ENCODE results near the gene INPP5F. TPM values are rescaled to one million over a fixed set of nuclear protein-coding genes. Genes with fewer than 3 reads are reported as not detected.
"Not testable (repeated sequence)": the region's sequence is repeated elsewhere in the genome, so short reads cannot be mapped to it uniquely, and the experiment has no call there.

The INPP5F gene
- total RNA-seq, 1 donor from 2014 or later: 4.0 TPM

GRCh38 chr10:119768455-119769094 is 42.7 kb downstream of the INPP5F start:
- intact Hi-C loops (cut with micrococcal nuclease): no loop called here
- no peak for ATAC-seq
- no peak for DNase-seq

DNA sequence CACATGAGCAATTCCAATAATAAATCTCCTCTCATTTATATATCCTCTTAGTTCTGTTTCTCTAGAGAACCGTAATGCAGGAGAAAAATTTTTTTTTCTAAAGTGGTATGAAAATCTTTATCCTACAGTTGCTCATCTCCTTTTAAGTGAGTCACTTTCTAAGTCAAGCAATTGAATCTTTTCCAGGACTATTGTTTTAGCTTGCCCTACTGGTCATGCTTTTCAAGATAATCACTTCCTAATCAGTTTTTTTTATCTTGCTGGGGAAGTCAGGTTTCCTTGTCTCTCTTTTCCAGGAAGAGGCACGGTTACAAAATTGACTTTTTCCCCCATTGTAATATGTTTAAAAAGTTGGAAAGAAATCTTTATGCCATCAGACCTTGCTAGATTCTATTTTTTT is 44.0 kb downstream of the INPP5F start:
- no peak for DNase-seq
- no peak for ATAC-seq
- intact Hi-C loops (cut with micrococcal nuclease): no loop called here

GRCh38 chr10:119770928-119771327 is 45.1 kb downstream of the INPP5F start:
- DNase-seq (no peak), ATAC-seq (no peak)
- intact Hi-C loops (cut with micrococcal nuclease): no loop called here

DNA sequence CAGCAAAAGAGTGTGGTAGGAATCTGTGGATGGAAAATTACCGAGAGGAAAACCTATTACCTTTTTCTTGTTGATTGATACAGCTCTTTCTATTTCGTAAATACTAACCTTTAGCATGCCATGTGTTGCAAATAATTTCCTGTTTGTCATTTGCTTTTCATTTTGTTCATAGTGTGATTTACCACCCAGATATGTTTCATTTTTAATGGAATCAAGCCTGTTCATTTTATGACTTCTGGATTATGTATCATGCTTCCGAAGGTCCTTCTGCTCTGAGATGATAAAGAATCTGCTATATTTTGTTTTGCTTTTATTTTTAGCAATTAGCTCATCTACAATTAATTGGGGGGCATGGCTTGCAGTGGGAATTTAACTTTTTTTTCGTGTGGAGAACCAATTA is 46.5 kb downstream of the INPP5F start:
- ATAC-seq (no peak), DNase-seq (no peak)
- intact Hi-C loops (cut with micrococcal nuclease): no loop called here

GRCh38 chr10:119773041-119773440 is 47.2 kb downstream of the INPP5F start:
- intact Hi-C loops (cut with micrococcal nuclease); DNase-seq; ATAC-seq: not testable (repeated sequence)

GRCh38 chr10:119775529-119775928 is 49.7 kb downstream of the INPP5F start:
- DNase-seq (no peak), ATAC-seq (no peak)
- intact Hi-C loops (cut with micrococcal nuclease): no loop called here

GRCh38 chr10:119776536-119776935 is 50.7 kb downstream of the INPP5F start:
- ATAC-seq (no peak), DNase-seq (no peak)

DNA sequence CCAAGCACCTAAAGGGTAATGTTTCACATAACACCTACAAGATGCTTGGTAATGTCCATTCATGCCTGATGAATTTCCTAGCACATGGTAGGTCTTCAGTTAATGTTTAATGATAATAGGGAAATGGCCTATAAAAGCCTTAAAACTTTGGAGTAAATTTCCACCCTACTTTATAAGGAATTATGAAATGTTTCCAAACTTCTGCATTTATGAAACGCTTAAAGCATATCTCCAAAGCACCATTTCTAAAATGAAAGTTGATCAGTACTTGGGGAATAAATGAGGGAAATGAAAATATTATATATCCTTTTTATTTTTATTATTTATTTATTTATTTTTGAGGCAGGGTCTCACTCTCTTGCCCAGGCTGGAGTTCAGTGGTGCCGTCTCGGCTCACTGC is 51.8 kb downstream of the INPP5F start:
- DNase-seq (no peak), ATAC-seq (no peak)
- intact Hi-C loops (cut with micrococcal nuclease): no loop called here

More at GRCh38 chr10:119776536-119776935, 50.7 kb downstream of the INPP5F start:
- intact Hi-C loops (cut with micrococcal nuclease): no loop called here

- DNase-seq (no peak), ATAC-seq (no peak)
- intact Hi-C loops (cut with micrococcal nuclease): no loop called here
These were observed 53.1 kb downstream of the INPP5F start for GRCh38 chr10:119778776-119779445.

DNA sequence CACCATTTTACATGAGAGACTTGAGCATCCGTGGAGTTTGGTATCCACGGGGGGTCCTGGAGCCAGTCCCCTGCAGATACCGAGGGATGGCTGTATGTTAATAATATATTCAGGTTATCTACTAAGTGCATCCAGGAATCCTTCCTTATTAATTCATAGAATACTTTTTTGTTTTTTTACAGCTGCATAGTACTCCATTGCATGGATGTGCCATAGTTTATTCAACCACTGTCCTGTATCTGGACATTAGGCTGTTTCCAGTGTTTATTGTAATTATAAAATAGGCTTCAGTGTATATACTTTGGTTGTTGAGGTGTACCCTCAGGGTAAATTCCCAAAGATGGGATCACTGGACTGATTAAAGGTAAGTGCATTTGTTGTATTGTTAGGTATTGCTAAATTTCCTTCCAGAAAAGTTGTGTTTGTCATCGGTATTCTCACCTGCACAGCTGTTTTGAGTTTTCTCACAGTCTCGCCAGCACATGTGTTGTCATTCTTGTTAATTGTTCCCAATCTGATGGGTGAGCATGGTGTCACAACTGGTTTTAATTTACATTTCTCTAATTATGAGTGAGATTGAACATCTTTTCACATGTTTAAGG is 55.1 kb downstream of the INPP5F start:
- intact Hi-C loops (cut with micrococcal nuclease): no loop called here
- DNase-seq (no peak), ATAC-seq (no peak)

GRCh38 chr10:119781498-119781897 is 55.6 kb downstream of the INPP5F start:
- ATAC-seq (no peak), DNase-seq (no peak)
- intact Hi-C loops (cut with micrococcal nuclease): no loop called here

GRCh38 chr10:119782981-119783664 is 57.3 kb downstream of the INPP5F start:
- intact Hi-C loops (cut with micrococcal nuclease): no loop called here
- DNase-seq: no peak
- ATAC-seq: no peak

DNA sequence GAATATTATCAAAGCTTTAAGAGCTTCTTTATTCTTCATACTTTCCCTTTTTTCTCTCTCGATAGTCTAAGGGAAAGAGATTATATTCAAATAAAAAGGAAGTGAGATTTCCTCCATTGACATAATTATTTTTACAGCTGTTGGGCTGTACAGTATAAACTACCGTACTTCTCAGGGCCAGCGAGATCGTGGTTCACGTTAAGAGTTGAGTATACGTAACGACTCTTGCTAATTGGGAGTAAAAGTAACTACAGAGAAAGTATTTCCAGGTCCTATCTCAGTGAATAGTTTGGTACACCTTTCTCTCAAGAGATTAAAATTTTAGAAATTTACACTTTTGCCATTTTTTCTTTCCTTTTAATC is 57.8 kb downstream of the INPP5F start:
- peak; percentile 13 for ATAC-seq
- intact Hi-C loops (cut with micrococcal nuclease): no loop called here
- DNase-seq: no peak

DNA sequence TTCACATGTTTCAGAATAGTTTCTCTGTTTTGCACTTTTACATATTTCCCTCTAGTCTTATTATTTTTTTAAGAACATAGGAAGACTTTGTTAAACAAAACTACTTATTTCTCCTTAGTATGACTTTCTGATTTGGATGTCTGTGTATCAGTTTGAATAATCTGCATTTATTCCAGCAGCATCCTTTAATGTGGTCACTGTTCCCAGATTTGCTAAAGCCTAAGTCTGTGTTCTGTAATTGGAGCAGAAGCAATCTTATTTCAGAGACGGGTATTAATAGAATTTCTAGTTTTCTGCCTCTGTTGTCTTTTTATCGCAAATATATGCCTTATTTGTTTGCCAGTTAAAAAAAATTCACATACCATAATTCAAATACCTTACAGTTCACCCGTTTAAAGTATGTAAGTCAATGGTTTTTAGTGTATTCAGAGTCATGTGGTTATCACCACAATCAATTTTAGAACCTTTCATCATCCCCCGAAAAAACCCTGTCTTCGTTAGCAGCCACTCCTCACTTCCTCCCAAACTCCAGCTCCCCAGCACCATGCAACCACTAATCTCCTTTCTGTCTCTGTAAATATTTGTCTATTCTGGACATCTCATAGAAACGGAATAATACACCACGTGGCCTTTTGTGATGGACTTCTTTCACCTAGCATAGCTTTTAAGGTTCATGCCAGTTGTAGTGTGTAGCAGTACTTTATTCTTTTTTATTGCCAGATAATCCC is 58.7 kb downstream of the INPP5F start:
- no peak for DNase-seq
- no peak for ATAC-seq
- intact Hi-C loops (cut with micrococcal nuclease): no loop called here

GRCh38 chr10:119786117-119786769 is 60.4 kb downstream of the INPP5F start:
- ATAC-seq: peak; percentile 56
- intact Hi-C loops (cut with micrococcal nuclease): no loop called here
- no peak for DNase-seq

- ATAC-seq; intact Hi-C loops (cut with micrococcal nuclease); DNase-seq: not testable (repeated sequence)
These were observed 69.3 kb downstream of the INPP5F start for GRCh38 chr10:119795101-119795500.

DNA sequence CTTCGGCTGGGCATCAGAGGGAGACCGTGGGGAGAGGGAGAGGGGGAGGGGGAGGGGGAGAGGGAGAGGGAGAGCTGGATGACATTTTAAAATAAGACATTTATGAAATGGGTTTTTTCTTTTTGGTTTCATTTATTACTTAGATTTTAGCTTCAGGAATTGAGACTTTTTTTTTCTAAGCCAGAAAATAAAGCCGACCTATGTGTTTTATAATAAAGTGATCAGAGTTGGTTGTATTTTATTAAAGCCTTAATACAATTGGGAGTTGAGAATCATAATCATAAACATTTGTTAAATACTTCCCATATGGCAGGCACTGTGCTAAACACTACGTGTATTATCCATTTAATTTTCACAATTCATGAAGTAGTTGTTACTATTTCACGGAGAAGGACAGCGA is 70.2 kb downstream of the INPP5F start:
- DNase-seq: no peak
- ATAC-seq: no peak
- intact Hi-C loops (cut with micrococcal nuclease): no loop called here

DNA sequence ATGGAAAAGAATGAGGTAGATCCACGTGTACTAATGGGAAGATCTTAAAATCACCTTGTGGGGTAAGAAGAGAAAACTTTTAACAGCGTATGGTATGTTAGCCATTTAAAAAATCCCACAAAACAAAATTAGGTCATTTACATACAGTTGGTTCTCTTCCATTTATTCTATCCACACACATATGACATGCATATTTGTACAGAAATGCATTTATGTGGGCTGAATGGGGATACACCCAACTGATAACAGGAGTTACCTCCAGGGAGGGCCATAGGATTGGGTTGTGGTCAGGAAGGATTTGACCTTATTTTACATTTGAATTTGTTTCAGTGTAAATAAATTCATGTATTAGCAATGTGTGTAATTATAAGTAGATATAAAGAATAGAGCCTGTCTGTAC is 75.3 kb downstream of the INPP5F start:
- DNase-seq (no peak), ATAC-seq (no peak)
- intact Hi-C loops (cut with micrococcal nuclease): no loop called here

DNA sequence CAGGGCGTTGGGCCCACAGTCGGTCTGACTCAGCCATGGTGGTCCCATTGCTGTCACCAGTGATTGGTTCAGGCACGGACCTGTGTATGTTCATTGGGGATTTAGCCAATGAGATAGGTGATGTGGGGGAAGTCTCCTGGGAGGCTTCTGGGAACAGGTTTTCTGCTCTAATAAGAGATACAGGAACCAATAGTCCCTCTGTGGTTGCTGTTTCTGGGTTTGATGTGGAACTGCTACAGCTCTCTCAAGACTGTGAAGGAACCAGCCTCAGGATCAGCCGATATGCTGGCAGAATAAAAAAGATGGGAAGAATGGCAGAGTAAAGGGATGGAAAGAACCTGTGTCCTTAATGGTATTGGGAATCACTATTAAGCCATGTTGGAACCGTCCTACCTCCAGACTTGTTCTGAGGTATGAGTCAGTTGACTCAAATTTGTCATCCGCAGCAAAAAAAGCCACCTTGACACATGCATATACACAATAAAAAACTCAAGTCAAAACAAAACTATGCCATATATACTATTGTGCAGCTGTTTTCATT is 76.2 kb downstream of the INPP5F start:
- no peak for ATAC-seq
- intact Hi-C loops (cut with micrococcal nuclease): no loop called here
- DNase-seq: no peak
